HCT116 (cell line): ENCODE measurements around the gene BICD1. TPM values are rescaled to one million over a fixed set of nuclear protein-coding genes. Genes with fewer than 3 reads are reported as not detected.

Experiments used
- ATAC-seq: fragments of 200-7000 bp; cut with Tn5 transposase; 2 replicates; pipeline ENCODE4 v1.9.1; 2020; ENCODE audit warnings: mild to moderate bottlenecking, moderate library complexity
- BruUV-seq: library from RNA; stranded (reverse); fragments of 400-500 nt; replicated peaks from 2 replicates; lab custom pipeline; 2021; lab: Mats Ljungman, UMichigan
- CTCF ChIA-PET: fragments of 300-600 bp; sonication (Branson Sonifier 250); formaldehyde crosslinking; loops from one replicate; lab custom pipeline; 2021; ENCODE audit warnings: antibody characterized with exemption; lab: Charles Lee
- POLR2A ChIA-PET: fragments of 300-600, 350-600 bp; sonication (Branson Sonifier 250); formaldehyde crosslinking; loops from one replicate; lab custom pipeline; 2021; ENCODE audit warnings: antibody characterized with exemption; lab: Charles Lee
- RAD21 ChIA-PET, 2 experiments: fragments of 300-600 bp; sonication (Branson Sonifier 250); formaldehyde crosslinking; loops; one replicate each; lab custom pipeline; 2023; ENCODE audit warnings: low total read pairs in 2 of 2; ENCODE audit not compliant: uncharacterized antibody in 2 of 2, unreplicated experiment in 2 of 2, low non-redundant PET in 1 of 2; lab: Charles Lee
- DNase-seq: peaks from one replicate; pipeline ENCODE4 v3.0.0-alpha.2; 2010; ENCODE audit warnings: low read depth, low spot score
- H2AFZ ChIP-seq: fragments of 200-600 bp; shearing (Covaris generic), sonication (generic); 2 replicates; pipeline ENCODE4 v1.6.1; 2017; ENCODE audit warnings: low read depth, mixed run types, mixed read lengths, antibody characterized with exemption, low read length; ENCODE audit not compliant: poor library complexity, severe bottlenecking
- H3K27ac ChIP-seq: 2 replicates; pipeline ENCODE4 v1.5.1; 2012; ENCODE audit warnings: low read depth, low read length
- H3K27me3 ChIP-seq: fragments of 200-600 bp; sonication (generic); 2 replicates; pipeline ENCODE4 v1.6.1; 2016; ENCODE audit warnings: mixed run types, low read length, mixed read lengths; ENCODE audit not compliant: insufficient read depth
- H3K36me3 ChIP-seq, 2 experiments: fragments of 200-500 bp in 1 of 2; fragments of 200-600 bp in 1 of 2; sonication (Bioruptor generic) in 1 of 2; sonication (generic) in 1 of 2; 2 replicates each; pipeline versions ENCODE4 v1.5.1 to v1.6.1; 2014 to 2016; ENCODE audit warnings: low read length in 2 of 2, inconsistent platforms in 1 of 2, mixed read lengths in 1 of 2, mixed run types in 1 of 2; ENCODE audit not compliant: insufficient read depth in 2 of 2, control insufficient read depth in 1 of 2
- H3K4me1 ChIP-seq, 2 experiments: fragments of 200-600 bp in 1 of 2; sonication (generic) in 1 of 2; 2 replicates each; pipeline versions ENCODE4 v1.5.1 to v1.6.1; 2012 to 2017; ENCODE audit warnings: low read length in 2 of 2, inconsistent platforms in 1 of 2, mild to moderate bottlenecking in 1 of 2, mixed read lengths in 1 of 2, mixed run types in 1 of 2, moderate library complexity in 1 of 2; ENCODE audit not compliant: insufficient read depth in 2 of 2, control insufficient read depth in 1 of 2
- H3K4me2 ChIP-seq: fragments of 200-600 bp; sonication (generic); 2 replicates; pipeline ENCODE4 v1.6.1; 2017; ENCODE audit warnings: mixed run types, low read length, mixed read lengths
- H3K4me3 ChIP-seq, 2 experiments: fragments of 200-600 bp in 1 of 2; sonication (generic) in 1 of 2; replicated peaks in 1 of 2; 2 replicates each; pipeline ENCODE4 v1.5.1; 2011 to 2016; ENCODE audit warnings: low read length in 2 of 2, control low read depth in 1 of 2, low read depth in 1 of 2, mild to moderate bottlenecking in 1 of 2, mixed read lengths in 1 of 2, mixed run types in 1 of 2
- H3K79me2 ChIP-seq: fragments of 200-600 bp; sonication (generic); 2 replicates; pipeline ENCODE4 v1.6.1; 2017; ENCODE audit warnings: mild to moderate bottlenecking, mixed run types, low read length, moderate library complexity, mixed read lengths; ENCODE audit not compliant: insufficient read depth
- H3K9ac ChIP-seq: fragments of 200-600 bp; sonication (generic); 2 replicates; pipeline ENCODE4 v1.6.1; 2016; ENCODE audit warnings: low read length, mixed read lengths
- H3K9me2 ChIP-seq: fragments of 200-600 bp; sonication (generic), shearing (Covaris generic); 2 replicates; pipeline ENCODE4 v1.6.1; 2017; ENCODE audit warnings: mixed run types, mild to moderate bottlenecking, moderate library complexity; ENCODE audit not compliant: insufficient read depth
- H3K9me3 ChIP-seq, 2 experiments: fragments of 200-500 bp in 1 of 2; fragments of 200-600 bp in 1 of 2; sonication (Bioruptor generic) in 1 of 2; sonication (generic) in 1 of 2; 2 replicates each; pipeline ENCODE4 v1.6.1; 2014 to 2017; ENCODE audit warnings: low read length in 2 of 2, mixed read lengths in 2 of 2, inconsistent platforms in 1 of 2, low read depth in 1 of 2, mild to moderate bottlenecking in 1 of 2, mixed run types in 1 of 2, moderate library complexity in 1 of 2; ENCODE audit not compliant: control insufficient read depth in 1 of 2, insufficient read depth in 1 of 2
- H4K20me1 ChIP-seq: fragments of 200-600 bp; sonication (generic), shearing (Covaris generic); 2 replicates; pipeline ENCODE4 v1.6.1; 2017; ENCODE audit warnings: mixed run types, mild to moderate bottlenecking, moderate library complexity; ENCODE audit not compliant: insufficient read depth
- CEBPB ChIP-seq: IDR thresholded peaks from 2 replicates; pipeline ENCODE4 v1.6.1; 2012; ENCODE audit warnings: low read depth
- EZH2phosphoT487 ChIP-seq: fragments of 200-600 bp; IDR thresholded peaks from 2 replicates; pipeline ENCODE4 v1.6.1; 2018; ENCODE audit warnings: antibody characterized with exemption, borderline replicate concordance
- JUND ChIP-seq: IDR thresholded peaks from 2 replicates; pipeline ENCODE4 v1.6.1; 2012
- POLR2A ChIP-seq: IDR thresholded peaks from 2 replicates; pipeline ENCODE4 v1.7.0; 2011; ENCODE audit warnings: borderline replicate concordance; ENCODE audit not compliant: insufficient read depth, insufficient read length; ENCODE audit errors: extremely low read depth
- RAD21 ChIP-seq: IDR thresholded peaks from 2 replicates; pipeline ENCODE4 v1.6.1; 2012; ENCODE audit warnings: low read depth, mild to moderate bottlenecking
- REST ChIP-seq: IDR thresholded peaks from 2 replicates; pipeline ENCODE4 v1.6.1; 2012; ENCODE audit warnings: low read depth
- SP1 ChIP-seq: IDR thresholded peaks from 2 replicates; pipeline ENCODE4 v1.6.1; 2012; ENCODE audit warnings: low read depth
- TCF7L2 ChIP-seq: IDR thresholded peaks from 2 replicates; pipeline ENCODE4 v1.7.0; 2011; ENCODE audit warnings: borderline replicate concordance, inconsistent platforms; ENCODE audit not compliant: insufficient read depth, insufficient read length; ENCODE audit errors: extremely low read depth
- ZFX ChIP-seq: fragments of 450-650 bp; IDR thresholded peaks from 2 replicates; pipeline ENCODE4 v1.6.1; 2017
- ZNF274 ChIP-seq: fragments of 200-500 bp; sonication (Bioruptor generic); IDR thresholded peaks from 2 replicates; pipeline ENCODE4 v1.6.1; 2014; ENCODE audit warnings: mild to moderate bottlenecking, low read depth, low read length, inconsistent platforms
- intact Hi-C: fragments of 100-400 bp; cut with micrococcal nuclease; formaldehyde crosslinking; loops from 2 replicates; pipeline ENCODE4 v1.10.0; 2022
- total RNA-seq: library from RNA; stranded (reverse); gene quantifications from one replicate; pipeline ENCODE4 v1.2.1, GENCODE V29; 2021; ENCODE audit not compliant: unreplicated experiment

BICD1 gene
- total RNA-seq, 1 experiment from 2014 or later = 32.5 TPM

- ChIA-PET POLR2A (no interaction called here), RAD21 (no interaction called here), CTCF (no interaction called here)
- H3K9ac ChIP-seq = no peak overlapping the region
- no peaks in the 10 kb centered on the region for H3K27me3 ChIP-seq
- no peaks in the 10 kb centered on the region for H3K4me1 ChIP-seq
- H3K9me3 ChIP-seq = no peaks in the 10 kb centered on the region
- intact Hi-C loops = no loop called here
- ATAC-seq = no peak
- no peaks in the 10 kb centered on the region for H3K36me3 ChIP-seq
- no peaks in the 10 kb centered on the region for H4K20me1 ChIP-seq
- no peak overlapping the region for H3K27ac ChIP-seq
- BruUV-seq = no TSS peak
- no peaks in the 10 kb centered on the region for H3K9me2 ChIP-seq
- H3K79me2 ChIP-seq = no peaks in the 10 kb centered on the region
- H3K4me2 ChIP-seq = no peak overlapping the region
- no peak for DNase-seq
- no peak for TF ChIP-seq RAD21
- TF ChIP-seq TCF7L2 = no peak
- TF ChIP-seq CEBPB = no peak
- TF ChIP-seq REST = no peak
- no peak for TF ChIP-seq ZNF274
- no peak for TF ChIP-seq EZH2phosphoT487
- TF ChIP-seq ZFX = no peak
- TF ChIP-seq SP1 = no peak
- no peak for TF ChIP-seq JUND
- TF ChIP-seq POLR2A = no peak
- H2AFZ ChIP-seq = no peak overlapping the region
- no peak overlapping the region for H3K4me3 ChIP-seq
These were observed 34.5 kb upstream of the BICD1 start for GRCh38 chr12:32072102-32072501.
